Smooth muscle cell (in vitro differentiated cells): Measurements from ENCODE around the gene TPD52L3. TPM values are rescaled to one million over a fixed set of nuclear protein-coding genes. Genes with fewer than 3 reads are reported as not detected.

Experiments used
- DNase-seq: peaks from one replicate; lab custom pipeline; 2025; ENCODE audit not compliant: unreplicated experiment; lab: John Stamatoyannopoulos, UW
- H2AFZ ChIP-seq: fragments of 200-600 bp; sonication (generic); 2 replicates; pipeline ENCODE4 v1.6.0; 2016; ENCODE audit warnings: antibody characterized with exemption, low read depth, mild to moderate bottlenecking
- H3F3A ChIP-seq: fragments of 200-600 bp; sonication (generic); 2 replicates; pipeline ENCODE4 v1.6.0; 2017; ENCODE audit warnings: antibody characterized with exemption, low read depth
- H3K27ac ChIP-seq: fragments of 200-600 bp; sonication (generic); 2 replicates; pipeline ENCODE4 v1.5.1; 2016; ENCODE audit warnings: low read depth, mild to moderate bottlenecking
- H3K27me3 ChIP-seq: fragments of 200-600 bp; sonication (generic); 2 replicates; pipeline ENCODE4 v1.6.1; 2016; ENCODE audit warnings: low read depth, mild to moderate bottlenecking
- H3K36me3 ChIP-seq: fragments of 200-600 bp; sonication (generic); 2 replicates; pipeline ENCODE4 v1.5.1; 2016; ENCODE audit warnings: low read depth
- H3K4me1 ChIP-seq: fragments of 200-600 bp; sonication (generic); 2 replicates; pipeline ENCODE4 v1.5.1; 2016; ENCODE audit warnings: low read depth
- H3K4me2 ChIP-seq: fragments of 200-600 bp; sonication (generic); 2 replicates; pipeline ENCODE4 v1.6.0; 2016; ENCODE audit warnings: mild to moderate bottlenecking
- H3K4me3 ChIP-seq: fragments of 200-600 bp; sonication (generic); 2 replicates; pipeline ENCODE4 v1.5.1; 2016; ENCODE audit warnings: mild to moderate bottlenecking
- H3K79me2 ChIP-seq: fragments of 200-600 bp; sonication (generic); 2 replicates; pipeline ENCODE4 v1.6.0; 2016; ENCODE audit warnings: low read depth, mild to moderate bottlenecking
- H3K9ac ChIP-seq: fragments of 200-600 bp; sonication (generic); 2 replicates; pipeline ENCODE4 v1.6.0; 2016; ENCODE audit warnings: low read depth
- H3K9me3 ChIP-seq: fragments of 200-600 bp; sonication (generic); replicated peaks from 2 replicates; pipeline ENCODE4 v1.5.1; 2016; ENCODE audit warnings: low read depth
- H4K20me1 ChIP-seq: fragments of 200-600 bp; sonication (generic); 2 replicates; pipeline ENCODE4 v1.6.0; 2016; ENCODE audit warnings: low read depth
- CTCF ChIP-seq: fragments of 200-600 bp; sonication (generic); IDR thresholded peaks from 2 replicates; pipeline ENCODE4 v1.5.1; 2017; ENCODE audit warnings: borderline replicate concordance, mild to moderate bottlenecking, antibody characterized with exemption; ENCODE audit not compliant: insufficient read depth, poor library complexity, severe bottlenecking
- WGBS: methylation state at CpG from one replicate; pipeline ENCODE4 v1.1.7; 2016; ENCODE audit warnings: low lambda C conversion rate; 5-methylcytosine and 5-hydroxymethylcytosine counted together
- polyA plus RNA-seq: library from polyadenylated mRNA; unstranded; fragments of >200 nt; fragmentation: Nextera tagmentation; extraction: Ambion mirVana; gene quantifications from 2 replicates; pipeline ENCODE4 v1.2.1, GENCODE V29; 2016
- total RNA-seq: library from RNA; depleted of rRNA; stranded (reverse); fragments of >200 nt; gene quantifications from 2 replicates; pipeline ENCODE4 v1.2.3, GENCODE V29; 2014

TPD52L3 gene
- total and polyA plus RNA-seq, 2 experiments from 2014 or later: not detected

GRCh38 chr9:6368831-6369230, 40.7 kb downstream of the TPD52L3 start:
- Histone ChIP-seq H3K27ac (no peak overlapping the region), H3K4me1 (no peaks in the 10 kb centered on the region), H3K9ac (no peak overlapping the region), H3F3A (no peaks in the 10 kb centered on the region), H3K79me2 (no peaks in the 10 kb centered on the region), H3K9me3 (no peaks in the 10 kb centered on the region), H3K4me3 (no peak overlapping the region), H4K20me1 (no peaks in the 10 kb centered on the region), H3K36me3 (no peaks in the 10 kb centered on the region), H2AFZ (no peak overlapping the region), H3K4me2 (no peak overlapping the region), H3K27me3 (no peaks in the 10 kb centered on the region)
- WGBS: 96% methylated on average over 2 of the region's 2 CpGs
- TF ChIP-seq CTCF: no peak
- DNase-seq: no peak

Other genes with a start within 250 kb of the TPD52L3 start
- 14.4 and 18.8 TPM in 2 replicates for gene IL33, start 112.6 kb upstream of the TPD52L3 start, total RNA-seq
- gene IL33, start 112.6 kb upstream of the TPD52L3 start, polyA plus RNA-seq: 3.8 and 6.7 TPM in 2 replicates
- 54.5 and 54.7 TPM in 2 replicates for gene UHRF2, start 84.8 kb downstream of the TPD52L3 start, total RNA-seq
- gene UHRF2, start 84.8 kb downstream of the TPD52L3 start, polyA plus RNA-seq: 15.6 and 20.0 TPM in 2 replicates